GM12865 (cell line): ENCODE data around the gene ZNF513.

ENCODE experiments used
- DNase-seq: peaks from one replicate; pipeline ENCODE4 v3.0.0; 2010; ENCODE audit warnings: low read depth
- H3K4me3 ChIP-seq: 2 replicates; pipeline ENCODE4 v1.5.1; 2011; ENCODE audit warnings: mild to moderate bottlenecking, low read depth, low read length, control low read depth
- TF ChIP-seq, protein P1 (sequence below): IDR thresholded peaks from 2 replicates; pipeline ENCODE4 v1.5.1; 2011; ENCODE audit warnings: low read length, control low read depth, low read depth, inconsistent platforms; ENCODE audit not compliant: insufficient read depth; ENCODE audit errors: missing control alignments

Gene ZNF513

DNA sequence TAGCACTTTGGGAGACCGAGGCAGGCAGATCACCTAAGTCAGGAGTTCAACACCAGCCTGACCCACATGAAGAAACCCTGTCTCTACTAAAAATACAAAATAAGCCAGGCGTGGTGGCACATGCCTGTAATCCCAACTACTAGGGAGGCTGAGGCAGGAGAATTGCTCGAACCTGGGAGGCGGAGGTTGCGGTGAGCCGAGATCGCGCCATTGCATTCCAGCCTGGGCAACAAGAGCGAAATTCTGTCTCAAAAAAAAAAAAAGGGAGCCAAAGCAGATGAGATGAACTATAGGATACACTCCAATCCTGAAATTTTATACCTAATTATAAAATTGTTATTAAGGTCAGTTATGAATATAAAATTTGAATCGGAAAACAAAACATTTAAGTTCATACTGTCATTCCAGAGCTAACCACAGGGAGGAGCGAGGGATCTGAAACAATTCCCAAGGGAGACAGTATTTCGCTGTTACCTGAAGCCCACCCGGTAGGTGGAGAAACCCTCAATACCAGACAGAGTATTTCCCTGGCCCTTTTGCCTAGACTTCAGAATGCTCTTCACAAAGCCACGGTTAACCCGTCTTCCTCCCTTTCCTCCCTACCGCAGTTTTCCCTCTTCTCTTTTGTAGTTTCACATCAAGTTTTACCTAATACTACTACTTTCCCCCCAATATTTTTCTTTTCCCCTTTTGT lies 27.4 kb upstream of the ZNF513 start:
- TF ChIP-seq, protein P1, sequence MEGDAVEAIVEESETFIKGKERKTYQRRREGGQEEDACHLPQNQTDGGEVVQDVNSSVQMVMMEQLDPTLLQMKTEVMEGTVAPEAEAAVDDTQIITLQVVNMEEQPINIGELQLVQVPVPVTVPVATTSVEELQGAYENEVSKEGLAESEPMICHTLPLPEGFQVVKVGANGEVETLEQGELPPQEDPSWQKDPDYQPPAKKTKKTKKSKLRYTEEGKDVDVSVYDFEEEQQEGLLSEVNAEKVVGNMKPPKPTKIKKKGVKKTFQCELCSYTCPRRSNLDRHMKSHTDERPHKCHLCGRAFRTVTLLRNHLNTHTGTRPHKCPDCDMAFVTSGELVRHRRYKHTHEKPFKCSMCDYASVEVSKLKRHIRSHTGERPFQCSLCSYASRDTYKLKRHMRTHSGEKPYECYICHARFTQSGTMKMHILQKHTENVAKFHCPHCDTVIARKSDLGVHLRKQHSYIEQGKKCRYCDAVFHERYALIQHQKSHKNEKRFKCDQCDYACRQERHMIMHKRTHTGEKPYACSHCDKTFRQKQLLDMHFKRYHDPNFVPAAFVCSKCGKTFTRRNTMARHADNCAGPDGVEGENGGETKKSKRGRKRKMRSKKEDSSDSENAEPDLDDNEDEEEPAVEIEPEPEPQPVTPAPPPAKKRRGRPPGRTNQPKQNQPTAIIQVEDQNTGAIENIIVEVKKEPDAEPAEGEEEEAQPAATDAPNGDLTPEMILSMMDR, result peak; percentile 22
- peak overlapping the region; percentile 90 for H3K4me3 ChIP-seq
- DNase-seq, result peak; percentile 49

DNA sequence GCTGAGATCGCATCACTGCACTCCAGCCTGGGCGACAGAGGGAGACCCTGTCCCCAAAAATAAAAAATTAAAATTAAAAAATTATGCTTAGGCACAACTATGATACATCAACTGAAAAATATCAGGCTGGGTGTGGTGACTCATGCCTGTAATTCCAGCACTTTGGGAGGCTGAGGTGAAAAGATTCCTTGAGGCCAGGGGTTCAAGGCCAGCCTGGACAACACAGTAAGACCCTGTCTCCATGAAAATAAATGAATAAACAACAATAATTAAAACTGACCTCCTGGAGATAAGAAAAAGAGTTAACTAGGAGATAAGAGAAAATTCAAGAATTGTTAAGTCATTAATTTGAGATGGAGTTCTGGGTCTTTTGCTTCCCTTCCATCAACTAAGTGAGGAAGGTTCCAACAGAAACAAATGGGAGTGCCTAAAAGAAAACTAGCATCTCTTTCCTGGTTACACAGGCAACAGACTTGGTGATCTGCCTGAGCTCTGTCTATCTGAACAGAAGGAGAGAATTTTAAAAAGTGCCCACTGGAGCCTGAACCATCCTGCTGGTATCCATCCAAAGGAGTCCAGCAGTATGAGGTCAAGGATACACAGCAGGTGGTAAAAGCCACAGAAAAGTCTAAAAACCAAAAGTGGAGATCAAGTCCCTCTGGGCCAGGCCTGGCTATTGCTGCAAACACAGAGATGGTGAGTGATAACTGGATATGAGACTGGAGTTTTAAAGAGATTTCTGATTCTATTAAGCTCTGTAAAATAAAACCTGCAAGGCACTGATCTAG lies 20.0 kb upstream of the ZNF513 start:
- TF ChIP-seq, protein P1, result no peak
- no peak overlapping the region for H3K4me3 ChIP-seq
- DNase-seq, result no peak

DNA sequence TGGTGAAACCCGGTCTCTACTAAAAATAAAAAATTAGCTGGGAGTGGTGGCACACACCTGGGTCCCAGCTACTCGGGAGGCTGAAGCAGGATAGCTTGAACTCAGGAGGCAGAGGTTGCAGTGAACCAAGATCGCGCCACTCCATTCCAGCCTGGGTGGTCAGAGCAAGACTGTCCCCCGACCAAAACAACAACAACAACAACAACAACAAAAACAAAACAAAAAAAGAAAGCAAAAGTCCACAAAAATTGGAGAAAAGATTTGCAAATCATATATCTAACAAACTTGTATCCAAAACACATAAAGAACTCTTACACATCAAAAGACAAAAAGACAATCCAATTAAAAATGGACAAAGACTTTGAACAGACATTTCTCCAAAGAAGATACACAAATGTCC lies 18.4 kb upstream of the ZNF513 start:
- no peak for DNase-seq

DNA sequence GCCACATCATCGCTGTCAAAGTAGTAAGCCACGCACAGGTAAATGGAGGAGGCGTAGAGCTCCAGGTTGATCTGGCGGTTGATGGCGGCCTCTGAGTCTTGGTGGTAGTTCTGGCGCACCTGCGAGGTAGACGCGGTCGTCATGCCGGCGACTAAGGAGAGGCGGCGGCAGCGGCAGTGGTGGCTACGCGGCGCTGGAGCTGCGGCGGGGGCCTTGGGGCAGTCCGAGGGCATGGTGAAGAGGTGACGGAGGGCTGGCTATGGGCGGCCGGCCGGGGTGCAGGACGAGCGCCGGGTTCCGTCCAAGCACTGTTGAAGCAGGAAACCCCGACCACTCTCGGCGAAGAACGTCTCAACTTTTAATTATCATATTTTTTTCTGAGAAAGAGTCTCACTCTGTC lies 12.7 kb upstream of the ZNF513 start:
- TF ChIP-seq, protein P1, result no peak
- DNase-seq, result no peak
- H3K4me3 ChIP-seq, result no peak overlapping the region

More for the DNA sequence above, 18.4 kb upstream of the ZNF513 start:
- TF ChIP-seq, protein P1, result no peak
- H3K4me3 ChIP-seq, result no peak overlapping the region

DNA sequence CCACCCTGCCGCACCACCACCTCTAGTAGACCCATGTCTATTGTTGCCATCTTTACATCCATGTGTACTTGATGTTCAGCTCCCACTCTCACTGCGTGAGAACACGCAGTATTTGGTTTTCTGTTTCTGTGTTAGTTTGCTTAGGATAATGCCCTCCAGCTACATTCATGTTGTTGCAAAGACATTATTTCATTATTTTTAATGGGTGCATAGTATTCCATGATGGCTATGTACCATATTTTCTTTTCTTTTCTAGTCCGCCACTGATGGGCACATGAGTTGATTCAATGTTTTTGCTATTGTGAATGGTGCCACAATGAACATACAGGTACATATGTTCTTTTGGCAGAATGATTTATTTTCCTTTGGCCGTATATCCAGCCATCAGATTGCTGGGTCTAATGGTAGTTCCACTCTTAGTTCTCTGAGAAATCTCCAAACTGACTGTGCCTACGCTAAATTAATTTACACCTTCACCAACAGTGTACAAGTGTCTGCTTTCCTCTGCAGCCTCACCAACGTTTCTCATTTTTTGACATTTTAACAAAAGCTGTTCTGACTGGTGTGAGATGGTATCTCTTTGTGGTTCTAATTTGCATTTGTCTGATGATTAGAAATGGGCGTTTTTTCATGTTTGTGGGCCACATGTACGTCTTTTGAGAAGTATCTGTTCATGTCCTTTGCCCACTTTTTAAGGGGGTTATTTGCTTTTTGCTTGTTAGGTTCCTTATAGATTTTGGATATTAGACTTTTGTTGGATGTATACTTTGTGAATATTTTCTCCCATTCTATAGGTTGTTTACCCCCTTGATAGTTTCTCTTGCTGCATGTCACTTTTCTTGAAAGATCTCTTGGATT lies 10.5 kb upstream of the ZNF513 start:
- DNase-seq, result no peak
- TF ChIP-seq, protein P1, result no peak
- H3K4me3 ChIP-seq, result no peak overlapping the region

DNA sequence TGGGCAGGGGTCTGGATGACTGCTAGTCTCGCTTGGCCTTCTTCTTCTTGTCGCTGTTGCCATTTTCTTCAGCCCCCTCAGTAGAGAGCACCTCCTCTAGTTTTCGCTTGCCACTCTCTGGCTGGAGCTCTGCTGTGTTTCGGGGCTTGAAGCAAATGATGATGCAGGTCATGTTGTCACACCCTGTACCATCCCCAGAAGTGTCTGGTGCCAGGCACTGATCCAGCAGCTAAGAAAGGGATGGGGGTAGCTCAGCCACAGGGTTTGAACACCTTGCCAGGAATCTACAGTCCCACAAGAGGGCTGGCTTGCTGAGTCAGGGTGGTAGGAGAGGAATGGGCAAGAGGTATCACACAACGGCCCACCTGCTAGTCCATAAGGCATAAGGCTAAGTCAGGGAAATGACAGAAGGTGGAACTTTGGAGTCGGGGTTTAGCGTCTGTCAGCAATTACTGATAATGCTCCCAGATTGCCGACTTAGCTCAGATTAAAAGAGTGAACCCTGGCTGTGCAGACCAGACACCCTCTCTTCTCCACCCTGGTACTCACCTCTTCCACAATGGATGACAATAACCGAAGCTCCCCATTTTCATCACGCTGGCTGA lies 1.1 kb upstream of the ZNF513 start:
- no peak overlapping the region for H3K4me3 ChIP-seq
- TF ChIP-seq, protein P1, result no peak
- no peak for DNase-seq
